HL-60 (cell line): ENCODE data around the gene SRGAP2C.
"Not testable (repeated sequence)": the region's sequence is repeated elsewhere in the genome, so short reads cannot be mapped to it uniquely, and the experiment has no call there.

Experiments used
- POLR2AphosphoS5 ChIP-seq: IDR thresholded peaks from 2 replicates; pipeline ENCODE4 v1.6.1; 2012; ENCODE audit warnings: low read depth
- REST ChIP-seq: IDR thresholded peaks from 2 replicates; pipeline ENCODE4 v1.6.1; 2012; ENCODE audit warnings: low read depth; ENCODE audit not compliant: insufficient replicate concordance
- SPI1 ChIP-seq: IDR thresholded peaks from 2 replicates; pipeline ENCODE4 v1.6.1; 2012; ENCODE audit warnings: low read depth, mild to moderate bottlenecking, borderline replicate concordance
- TF ChIP-seq, protein P1 (sequence below): IDR thresholded peaks from one replicate; pipeline ENCODE4 v1.5.1; 2011; ENCODE audit warnings: low read length, control low read depth, inconsistent platforms; ENCODE audit not compliant: insufficient read depth

DNA sequence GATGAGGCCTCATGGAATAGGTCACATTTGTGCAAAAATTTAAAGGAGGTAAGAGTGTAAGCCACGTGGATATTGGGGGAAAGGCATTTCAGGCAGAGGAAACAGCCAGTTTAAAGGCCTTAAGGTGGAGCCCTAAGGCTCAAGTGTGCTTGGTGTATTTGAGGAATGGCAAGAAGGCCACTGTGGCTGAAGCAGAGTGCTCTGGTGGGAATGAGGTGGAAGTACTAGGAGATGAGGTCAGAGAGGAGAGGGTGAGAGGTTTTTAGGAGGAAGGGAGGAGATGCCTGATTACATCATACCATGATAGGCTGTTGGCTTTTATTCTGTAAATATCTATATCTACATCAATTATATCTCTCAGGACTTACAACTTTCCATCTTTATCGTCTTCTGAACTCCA, 75.4 kb downstream of the SRGAP2C start:
- TF ChIP-seq REST, POLR2AphosphoS5, SPI1: not testable (repeated sequence)
- TF ChIP-seq, protein P1, sequence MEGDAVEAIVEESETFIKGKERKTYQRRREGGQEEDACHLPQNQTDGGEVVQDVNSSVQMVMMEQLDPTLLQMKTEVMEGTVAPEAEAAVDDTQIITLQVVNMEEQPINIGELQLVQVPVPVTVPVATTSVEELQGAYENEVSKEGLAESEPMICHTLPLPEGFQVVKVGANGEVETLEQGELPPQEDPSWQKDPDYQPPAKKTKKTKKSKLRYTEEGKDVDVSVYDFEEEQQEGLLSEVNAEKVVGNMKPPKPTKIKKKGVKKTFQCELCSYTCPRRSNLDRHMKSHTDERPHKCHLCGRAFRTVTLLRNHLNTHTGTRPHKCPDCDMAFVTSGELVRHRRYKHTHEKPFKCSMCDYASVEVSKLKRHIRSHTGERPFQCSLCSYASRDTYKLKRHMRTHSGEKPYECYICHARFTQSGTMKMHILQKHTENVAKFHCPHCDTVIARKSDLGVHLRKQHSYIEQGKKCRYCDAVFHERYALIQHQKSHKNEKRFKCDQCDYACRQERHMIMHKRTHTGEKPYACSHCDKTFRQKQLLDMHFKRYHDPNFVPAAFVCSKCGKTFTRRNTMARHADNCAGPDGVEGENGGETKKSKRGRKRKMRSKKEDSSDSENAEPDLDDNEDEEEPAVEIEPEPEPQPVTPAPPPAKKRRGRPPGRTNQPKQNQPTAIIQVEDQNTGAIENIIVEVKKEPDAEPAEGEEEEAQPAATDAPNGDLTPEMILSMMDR = not testable (repeated sequence)
